HG03064 (cell line): ENCODE measurements around the gene P2RY14.

Experiments
- ATAC-seq: cut with Tn5 transposase; IDR thresholded peaks from one replicate; pipeline ENCODE4 v1.9.1; 2021; ENCODE audit warnings: low read depth; ENCODE audit not compliant: unreplicated experiment

P2RY14 gene

GRCh38 chr3:151303751-151304150 is 25.4 kb upstream of the P2RY14 start:
- no peak for ATAC-seq

GRCh38 chr3:151301787-151302186 is 23.4 kb upstream of the P2RY14 start:
- no peak for ATAC-seq

DNA sequence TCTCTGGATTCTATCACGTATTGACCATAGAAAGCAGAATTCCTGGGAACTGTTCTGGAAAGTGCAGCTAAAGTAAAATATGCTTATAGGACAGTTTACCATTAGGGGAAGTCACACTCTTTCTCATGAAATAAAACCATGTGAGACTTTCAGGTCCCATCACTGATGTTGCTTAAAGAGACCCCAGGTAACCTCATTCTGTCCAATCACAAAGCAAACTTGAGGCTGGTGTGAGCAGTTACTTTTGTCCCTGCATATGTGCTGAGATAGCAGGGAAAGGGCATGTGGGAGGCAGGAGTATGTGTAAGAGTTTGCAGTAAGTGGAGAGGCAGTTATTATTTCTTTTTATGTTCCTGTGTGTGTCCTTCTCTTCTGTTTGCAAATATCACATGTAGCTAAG is 22.2 kb upstream of the P2RY14 start:
- no peak for ATAC-seq

GRCh38 chr3:151299006-151299405 is 20.7 kb upstream of the P2RY14 start:
- ATAC-seq: no peak

GRCh38 chr3:151297429-151297828 is 19.1 kb upstream of the P2RY14 start:
- ATAC-seq: no peak

DNA sequence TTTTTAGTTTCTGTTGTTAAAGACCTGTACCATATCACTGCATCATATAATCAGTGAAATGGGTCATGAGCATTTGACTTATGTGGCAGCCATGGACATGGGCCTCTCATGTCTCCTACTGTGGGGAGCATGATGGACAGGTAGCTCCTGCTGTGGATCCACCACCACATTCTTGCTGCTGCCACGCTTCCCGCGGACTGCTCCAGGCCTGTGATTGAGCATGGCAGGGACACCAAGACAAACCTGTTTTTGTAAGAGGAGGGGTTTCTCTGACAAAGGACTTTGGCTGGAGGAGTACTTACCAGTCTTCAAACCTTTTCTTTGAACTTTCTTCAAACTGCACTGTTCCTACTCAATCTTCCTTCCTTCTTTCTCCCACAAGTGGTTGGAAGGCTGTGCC is 17.9 kb upstream of the P2RY14 start:
- no peak for ATAC-seq

GRCh38 chr3:151293127-151293526 is 14.8 kb upstream of the P2RY14 start:
- no peak for ATAC-seq

- ATAC-seq: no peak
Observed at GRCh38 chr3:151290673-151291072, 12.3 kb upstream of the P2RY14 start.

- no peak for ATAC-seq
Observed at GRCh38 chr3:151289445-151289844, 11.1 kb upstream of the P2RY14 start.

GRCh38 chr3:151285940-151286339 is 7.6 kb upstream of the P2RY14 start:
- ATAC-seq: no peak

DNA sequence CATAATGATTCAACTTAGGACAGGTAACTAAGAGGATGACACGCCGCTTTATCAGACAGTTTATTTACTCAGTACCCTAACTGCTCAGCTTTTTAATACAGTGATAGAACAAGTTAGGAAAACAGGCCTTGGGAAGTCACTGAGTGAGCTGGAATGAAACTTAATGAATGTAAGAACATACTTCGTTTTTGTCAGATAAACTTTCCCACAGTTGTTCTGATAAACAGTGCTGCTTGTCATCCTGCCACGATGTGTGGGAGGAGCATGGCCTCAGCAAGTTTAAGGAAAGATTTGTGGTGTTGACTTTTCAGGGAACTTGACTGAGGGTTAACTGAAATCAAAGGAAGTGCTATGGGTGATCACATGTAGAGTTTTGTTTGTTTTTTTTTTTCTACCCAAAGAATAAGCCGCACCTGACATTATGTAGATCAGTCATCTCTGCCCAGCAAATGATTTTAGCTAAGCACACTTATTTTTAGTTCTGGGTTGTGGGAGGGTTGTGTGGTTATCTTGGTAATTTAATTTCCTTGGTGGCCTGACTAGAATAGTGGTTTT is 5.6 kb upstream of the P2RY14 start:
- ATAC-seq: no peak

DNA sequence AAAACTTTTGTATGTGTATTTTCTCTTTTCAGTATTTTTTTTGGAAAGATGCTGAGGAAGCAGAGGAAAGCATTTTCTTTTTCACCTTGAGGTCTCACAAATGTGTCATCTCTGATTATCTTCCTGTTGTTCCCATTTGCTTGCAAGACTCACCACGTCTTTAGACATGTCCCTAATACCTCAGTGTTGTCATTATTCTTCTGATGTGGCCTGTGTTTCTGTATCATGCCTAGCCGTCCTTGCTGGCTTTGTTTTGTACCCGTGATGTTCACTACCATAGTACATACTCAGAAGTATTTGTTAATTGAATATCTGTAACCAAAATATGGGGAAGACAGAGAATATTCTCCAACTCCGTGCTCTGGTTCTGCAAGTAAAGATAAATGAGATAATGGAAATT is 5.0 kb upstream of the P2RY14 start:
- ATAC-seq: no peak

- no peak for ATAC-seq
Observed at GRCh38 chr3:151282921-151283320, 4.6 kb upstream of the P2RY14 start.

DNA sequence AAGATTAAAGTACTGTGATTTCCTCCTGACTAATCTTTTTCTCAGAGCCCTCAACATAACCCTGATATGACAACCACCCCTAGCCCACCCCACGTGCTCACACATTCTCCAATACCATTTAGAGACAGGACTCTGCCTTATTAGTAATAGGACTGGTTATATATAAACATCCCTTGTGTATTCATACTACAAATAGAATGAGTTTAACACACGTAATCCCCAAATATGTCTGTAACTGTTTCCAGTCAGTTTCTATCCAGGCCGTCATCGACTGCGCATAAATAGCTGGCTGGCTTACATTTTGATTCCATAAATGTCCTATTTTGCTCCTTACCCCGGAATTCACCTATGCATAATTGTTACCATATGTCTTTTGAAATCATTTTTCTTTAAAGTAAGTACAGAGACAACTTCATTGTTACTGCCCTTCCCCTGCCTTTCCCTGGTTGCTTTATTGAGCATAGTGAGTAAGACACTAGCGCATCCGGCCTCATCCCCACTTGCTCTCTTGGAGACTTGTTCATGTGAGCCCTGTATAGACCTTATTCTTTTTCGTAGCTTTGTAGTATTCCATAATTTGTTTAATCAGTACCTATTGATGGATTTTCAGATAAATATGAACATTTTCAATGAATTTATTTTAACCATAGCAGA is 3.5 kb upstream of the P2RY14 start:
- no peak for ATAC-seq

GRCh38 chr3:151276687-151277042 is 1.7 kb downstream of the P2RY14 start:
- ATAC-seq: peak; percentile 56

DNA sequence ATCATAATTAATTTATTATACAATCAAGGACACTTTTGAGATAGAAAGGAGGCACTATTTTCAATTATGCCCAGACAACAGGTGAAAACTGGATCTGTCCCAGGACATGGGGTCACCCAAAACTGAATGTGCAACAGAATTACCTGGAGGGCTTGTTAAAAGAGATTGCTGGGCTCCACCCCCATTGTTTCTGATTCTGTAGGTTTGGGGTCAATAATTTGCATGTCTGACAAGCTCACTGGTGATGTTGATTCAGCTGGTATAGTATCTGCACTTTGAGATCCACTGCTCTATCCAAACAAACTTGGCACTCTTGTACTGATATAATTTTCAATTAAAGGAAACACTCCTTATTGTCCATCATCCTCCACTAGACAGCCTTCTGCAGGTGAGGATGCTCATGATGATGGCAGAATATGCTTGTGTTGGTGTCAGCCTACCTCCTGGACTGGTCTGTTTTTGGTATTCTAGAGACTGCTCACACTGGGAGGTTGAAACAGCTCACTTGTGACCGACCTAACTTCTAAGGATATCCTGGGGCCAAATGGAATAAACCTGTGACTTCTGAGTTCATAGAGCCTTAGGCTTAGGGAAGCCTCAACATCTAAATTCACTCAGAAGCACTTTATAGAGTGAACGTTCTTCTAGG is 2.2 kb downstream of the P2RY14 start:
- ATAC-seq: peak; percentile 12

DNA sequence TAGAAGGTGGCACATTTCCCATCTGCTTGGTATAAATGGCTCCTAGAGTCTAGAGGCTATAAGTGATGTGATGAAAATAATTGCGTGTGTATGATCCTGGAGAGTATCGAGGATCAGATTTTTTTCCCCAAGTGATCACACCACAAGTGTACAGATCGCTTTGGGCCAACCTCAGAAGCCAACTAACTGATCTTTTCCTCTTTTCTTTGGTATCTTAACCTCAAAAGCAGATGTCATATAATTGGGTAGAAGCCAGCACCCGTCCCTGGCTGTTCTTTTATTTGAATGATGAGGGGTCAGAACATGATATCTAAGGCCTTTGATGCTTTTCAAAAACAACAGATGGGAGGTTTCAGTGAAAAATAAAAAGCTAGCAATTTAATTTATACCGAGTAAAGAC is 3.3 kb downstream of the P2RY14 start:
- ATAC-seq: no peak

GRCh38 chr3:151269631-151270030 is 8.7 kb downstream of the P2RY14 start:
- ATAC-seq: no peak

DNA sequence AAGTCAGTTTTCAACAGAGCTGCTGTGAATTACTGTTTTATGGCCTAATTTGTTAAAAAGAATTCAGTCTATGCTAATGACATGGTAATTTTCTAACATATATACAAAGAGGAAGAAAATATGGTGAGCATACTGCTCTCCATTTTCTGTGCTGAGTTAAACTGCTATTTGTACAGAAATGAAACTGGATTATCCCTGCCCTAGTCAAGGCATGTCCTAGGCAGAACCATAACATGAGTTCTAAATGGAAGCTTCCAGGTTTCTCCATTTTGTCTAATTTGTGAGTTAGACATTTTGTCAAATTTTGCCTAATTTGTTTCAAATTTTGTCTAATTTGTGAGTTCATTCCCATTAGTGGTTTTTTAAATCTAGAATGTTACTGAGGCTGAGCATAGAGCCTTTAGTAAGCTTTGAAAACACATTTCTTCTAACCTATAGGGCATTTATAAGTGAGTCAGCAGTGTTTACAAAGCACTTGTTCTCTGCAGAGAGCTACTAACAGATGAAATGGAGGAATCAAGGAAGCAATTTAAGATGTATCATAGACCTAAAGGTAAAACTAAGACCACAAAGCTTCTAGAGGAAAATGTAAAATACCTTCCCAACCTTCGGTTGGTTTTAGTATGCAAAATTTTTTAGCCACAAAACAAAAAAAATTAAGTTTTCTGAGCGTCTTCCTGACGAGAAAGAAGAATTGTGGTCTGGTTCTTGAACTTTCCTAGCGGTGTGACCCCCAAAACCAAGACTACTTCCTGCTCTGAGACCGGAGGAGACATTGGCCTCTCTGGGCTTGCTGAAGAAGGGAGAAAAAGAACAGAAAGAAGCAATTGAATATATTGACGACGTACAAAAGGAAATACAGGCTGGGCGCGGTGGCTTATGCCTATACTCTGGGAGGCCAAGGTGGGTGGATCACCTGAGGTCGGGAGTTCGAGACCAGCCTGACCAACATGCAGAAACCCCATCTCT is 9.8 kb downstream of the P2RY14 start:
- ATAC-seq: peak; percentile 63

GRCh38 chr3:151267066-151267465 is 11.3 kb downstream of the P2RY14 start:
- no peak for ATAC-seq

GRCh38 chr3:151265866-151266265 is 12.5 kb downstream of the P2RY14 start:
- ATAC-seq: peak; percentile 92
